GM18498 (cell line): ENCODE measurements around the gene ANKRD55.
A peak's percentile ranks its signal among the peaks of the same experiment; 100 is the strongest.
"Not testable (repeated sequence)": the region's sequence is repeated elsewhere in the genome, so short reads cannot be mapped to it uniquely, and the experiment has no call there.

Experiments used
- ATAC-seq: cut with Tn5 transposase; IDR thresholded peaks from one replicate; pipeline ENCODE4 v1.9.1; 2021; ENCODE audit warnings: mild to moderate bottlenecking, moderate library complexity; ENCODE audit not compliant: unreplicated experiment

Gene ANKRD55

GRCh38 chr5:56170557-56170956, 62.6 kb downstream of the ANKRD55 start:
- no peak for ATAC-seq

DNA sequence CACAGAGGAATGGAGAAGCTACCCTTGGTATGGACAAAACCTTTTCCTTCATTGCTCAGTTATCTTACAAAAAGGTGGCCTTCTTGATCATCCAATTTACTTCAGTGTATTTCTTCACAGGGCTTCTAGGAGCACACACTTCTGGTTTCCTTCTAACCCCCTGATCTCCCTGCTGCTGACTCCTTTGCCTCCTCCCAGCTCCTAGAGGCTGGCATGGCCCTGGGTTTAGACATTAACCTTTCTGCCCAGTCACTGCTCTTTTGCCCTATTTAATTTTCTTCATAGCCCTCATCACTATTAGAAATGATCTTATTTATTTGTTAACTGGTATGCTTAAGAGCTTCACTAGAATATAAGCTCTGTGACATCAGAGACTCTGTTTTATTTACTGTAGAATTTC, 63.2 kb downstream of the ANKRD55 start:
- no peak for ATAC-seq

DNA sequence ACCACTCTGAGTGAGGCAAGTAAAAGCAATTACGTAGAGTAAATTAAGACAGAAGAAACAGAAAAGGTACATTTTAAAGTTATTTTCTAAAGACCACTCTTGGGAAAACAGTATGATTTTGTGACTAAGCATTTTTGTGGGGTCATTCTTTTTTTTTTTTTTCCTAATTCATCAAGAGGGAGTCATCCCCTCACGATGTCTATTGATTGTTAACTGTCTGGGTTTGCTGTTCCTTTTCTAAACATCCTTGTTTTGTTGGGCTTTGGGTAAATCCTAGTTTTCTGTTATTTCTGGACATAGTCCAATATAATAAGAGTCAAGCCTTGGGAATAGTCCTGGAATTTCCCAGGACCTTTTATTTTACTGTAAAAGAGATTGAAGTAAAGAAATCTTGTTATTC, 63.8 kb downstream of the ANKRD55 start:
- no peak for ATAC-seq

GRCh38 chr5:56168066-56168478, 65.1 kb downstream of the ANKRD55 start:
- no peak for ATAC-seq

DNA sequence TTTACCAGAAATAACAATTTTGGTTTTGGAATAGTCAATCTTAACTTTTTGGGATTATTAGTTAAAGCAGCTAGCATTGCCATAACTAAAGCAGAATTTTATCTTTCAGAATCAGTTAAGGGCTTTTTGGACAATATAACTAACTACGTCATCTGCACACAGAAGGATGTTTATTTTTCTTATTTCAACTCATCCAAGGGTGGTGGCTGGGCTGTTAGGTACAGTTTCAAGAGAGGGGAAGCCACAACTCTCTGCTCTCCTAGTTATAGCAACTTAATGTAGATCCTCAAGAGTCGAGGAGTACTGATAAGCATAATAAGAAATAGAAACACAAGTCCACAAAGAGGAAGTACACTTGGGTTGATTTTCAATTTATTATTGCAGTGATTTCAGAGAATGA, 65.6 kb downstream of the ANKRD55 start:
- no peak for ATAC-seq

DNA sequence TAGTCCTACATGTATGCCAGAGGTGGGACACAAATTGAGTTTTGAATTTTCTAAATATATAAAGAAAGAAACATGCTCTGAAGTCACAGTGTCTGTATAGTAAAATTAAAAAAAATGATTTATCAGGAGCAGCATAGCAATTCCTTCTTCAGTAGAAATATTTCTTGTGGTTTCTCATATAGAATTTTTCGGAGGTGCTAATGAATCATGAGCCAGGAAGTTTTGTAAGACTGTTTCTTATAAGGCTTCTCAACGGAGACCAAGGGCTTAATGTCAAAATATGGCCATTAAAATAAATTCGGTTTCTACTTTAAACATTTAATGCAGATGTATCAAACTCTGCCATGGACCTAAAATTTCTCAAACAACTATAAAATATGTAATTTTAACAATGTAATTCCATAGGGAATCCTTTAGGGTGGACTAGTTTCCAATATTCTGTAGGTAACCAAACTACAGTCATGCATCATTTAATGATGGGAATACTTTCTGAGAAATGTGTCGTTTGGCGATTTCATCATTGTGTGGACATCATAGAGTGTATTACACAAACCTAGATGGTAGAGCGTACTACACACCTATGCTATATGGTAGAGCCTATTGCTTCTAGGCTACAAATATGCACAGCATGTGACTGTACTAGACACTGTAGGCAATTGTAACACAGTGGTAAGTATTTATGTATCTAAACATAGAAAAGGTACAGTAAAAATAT, 66.3 kb downstream of the ANKRD55 start:
- no peak for ATAC-seq

DNA sequence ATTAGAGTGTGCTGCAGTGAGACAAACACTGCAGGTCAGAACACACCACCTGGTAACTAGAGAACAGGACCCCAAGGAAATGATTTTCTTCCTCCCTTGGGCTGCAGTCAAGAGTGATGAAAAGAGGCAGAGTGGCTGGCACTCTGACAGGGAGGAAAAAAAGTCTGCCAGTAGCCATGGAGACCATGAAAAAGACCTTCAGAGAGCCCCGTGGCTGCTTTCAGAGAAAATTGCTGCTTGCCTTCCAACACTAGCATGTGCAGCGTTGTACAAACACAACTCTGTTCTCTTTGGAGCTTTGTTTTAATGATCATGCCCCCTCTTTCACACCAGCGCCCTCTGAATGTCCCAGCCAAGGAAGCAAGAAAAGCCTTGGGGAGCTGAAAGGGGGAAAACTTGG, 68.8 kb downstream of the ANKRD55 start:
- ATAC-seq: no peak

DNA sequence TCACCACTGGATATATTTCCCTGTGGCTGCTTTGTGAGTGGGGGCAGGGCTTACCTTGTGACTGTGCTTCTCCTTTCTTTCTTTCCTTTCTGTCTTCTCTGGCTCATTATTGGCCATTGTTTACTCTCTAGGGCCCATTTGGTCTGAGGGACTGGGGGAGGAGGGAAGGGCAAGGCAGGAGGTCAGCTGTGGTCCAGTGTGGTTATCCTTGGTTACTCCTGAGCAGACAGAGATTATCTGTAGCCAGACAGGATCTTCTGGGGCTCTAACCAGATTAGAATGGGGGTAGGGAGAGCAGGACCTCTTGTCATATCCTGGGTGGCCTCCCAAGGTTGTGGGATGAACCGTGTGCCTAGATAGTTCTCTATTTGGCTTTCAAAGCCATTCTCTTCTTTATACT, 71.2 kb downstream of the ANKRD55 start:
- no peak for ATAC-seq

DNA sequence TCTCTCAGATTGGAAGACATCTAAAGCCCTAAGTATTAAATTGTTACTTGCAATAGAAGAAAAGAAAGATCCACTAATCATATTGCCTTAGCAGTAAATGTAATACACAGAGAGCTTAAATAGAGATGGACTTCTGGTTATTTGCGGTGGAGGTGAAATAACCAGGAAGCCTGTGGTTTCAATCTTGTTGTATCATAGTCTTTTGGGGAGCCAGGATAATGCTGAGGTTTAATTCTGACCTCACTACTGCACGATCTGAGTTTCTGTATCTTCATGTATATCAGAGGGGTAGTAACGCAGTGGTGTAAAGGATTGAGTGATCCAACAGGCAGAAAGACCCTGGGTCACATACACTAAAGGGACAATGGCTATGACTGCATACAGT, 71.7 kb downstream of the ANKRD55 start:
- ATAC-seq: no peak

- ATAC-seq: no peak
Observed at GRCh38 chr5:56160723-56161438, 72.2 kb downstream of the ANKRD55 start.

- no peak for ATAC-seq
Observed at GRCh38 chr5:56159521-56159947, 73.6 kb downstream of the ANKRD55 start.

GRCh38 chr5:56158331-56158960, 74.7 kb downstream of the ANKRD55 start:
- ATAC-seq: no peak

- ATAC-seq: not testable (repeated sequence)
Observed at GRCh38 chr5:56157191-56157621, 75.9 kb downstream of the ANKRD55 start.

GRCh38 chr5:56156585-56157190, 76.4 kb downstream of the ANKRD55 start:
- peak; percentile 73 for ATAC-seq

GRCh38 chr5:56155992-56156584, 77.0 kb downstream of the ANKRD55 start:
- ATAC-seq: peak; percentile 15

DNA sequence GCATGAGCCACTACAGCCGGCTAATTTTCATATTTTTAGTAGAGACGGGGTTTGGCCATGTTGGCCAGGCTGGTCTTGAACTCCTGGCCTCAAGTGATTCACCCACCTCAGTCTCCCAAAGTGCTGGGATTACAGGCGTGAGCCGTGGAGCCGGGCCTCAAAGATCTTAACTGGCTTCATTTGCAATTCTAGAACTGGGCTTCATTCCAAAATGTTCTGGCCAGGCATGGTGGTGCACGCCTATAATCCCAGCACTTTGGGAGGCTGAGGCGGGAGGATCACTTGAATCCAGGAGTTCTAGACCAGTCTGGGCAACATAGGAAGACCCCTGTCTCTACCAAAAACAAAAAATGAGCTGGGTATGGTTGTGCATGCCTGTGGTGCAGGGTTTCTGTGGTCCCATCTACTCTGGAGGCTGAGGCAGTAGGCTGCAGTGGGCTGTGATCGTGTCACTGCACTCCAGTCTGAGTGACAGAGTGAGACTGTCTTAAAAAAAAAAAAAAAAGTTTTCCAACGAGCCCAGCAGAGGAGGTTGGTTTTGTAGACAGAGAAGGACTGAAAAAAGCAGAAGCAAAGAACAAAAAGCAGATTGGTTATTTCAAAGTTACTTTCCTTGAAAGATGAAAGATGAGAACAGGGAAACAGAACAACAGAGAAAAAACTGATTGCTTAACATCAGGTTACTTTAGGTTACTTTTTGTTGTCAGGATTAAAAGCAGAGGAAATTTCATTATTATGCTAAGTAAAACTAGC, 78.2 kb downstream of the ANKRD55 start:
- ATAC-seq: peak; percentile 37

DNA sequence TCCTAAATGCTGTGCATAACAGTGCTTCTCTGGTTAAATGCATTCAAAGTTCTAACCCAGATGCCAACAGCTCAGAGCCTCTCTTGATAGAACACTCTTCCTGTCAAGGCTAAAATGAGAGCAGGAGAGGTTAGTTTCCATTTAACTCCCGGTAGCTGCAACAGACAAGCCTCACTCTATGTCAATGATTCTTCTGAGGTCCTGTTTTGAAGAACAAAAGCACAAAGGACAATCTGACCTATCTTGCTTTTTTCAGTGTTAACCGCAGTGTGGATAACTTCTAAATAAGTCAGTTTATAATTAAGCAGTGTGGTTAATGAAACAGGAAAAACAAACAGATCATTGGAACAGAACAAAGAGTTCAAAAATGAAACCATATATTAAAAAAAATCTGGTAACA, 80.7 kb downstream of the ANKRD55 start:
- no peak for ATAC-seq

DNA sequence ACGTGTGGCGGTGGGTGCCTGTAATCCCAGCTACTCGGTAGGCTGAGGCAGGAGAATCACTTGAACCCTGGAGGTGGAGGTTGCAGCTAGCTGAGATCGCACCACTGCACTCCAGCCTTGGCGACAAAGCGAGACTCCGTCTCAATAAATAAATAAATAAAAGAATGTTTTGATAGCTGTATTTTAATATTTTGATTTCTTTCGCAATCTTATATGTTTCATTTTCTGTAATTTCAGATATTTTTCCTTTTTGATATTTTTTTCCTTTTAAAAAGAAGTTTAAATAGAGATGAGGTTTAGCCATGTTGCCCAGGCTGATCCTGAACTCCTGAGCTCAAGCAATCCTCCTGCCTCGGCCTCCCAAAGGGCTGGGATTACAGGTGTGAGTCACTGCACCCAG, 82.4 kb downstream of the ANKRD55 start:
- not testable (repeated sequence) for ATAC-seq

- peak; percentile 95 for ATAC-seq
Observed at GRCh38 chr5:56148453-56148971, 84.6 kb downstream of the ANKRD55 start.

- ATAC-seq: no peak
Observed at GRCh38 chr5:56147659-56148230, 85.4 kb downstream of the ANKRD55 start.
